Uterus (tissue), 2 donors: ENCODE results near the gene DSEL.

Experiments used
- CTCF ChIP-seq, 4 experiments: fragments of 200-600 bp in 2 of 4; fragments of 450-650 bp in 2 of 4; sonication (generic) in 2 of 4; IDR thresholded peaks; one replicate each; pipeline ENCODE4 v1.5.1; 2016 to 2019; ENCODE audit warnings: antibody characterized with exemption in 4 of 4, mild to moderate bottlenecking in 2 of 4, moderate library complexity in 1 of 4
- POLR2A ChIP-seq, 2 donors: fragments of 450-650 bp; IDR thresholded peaks; one replicate each; pipeline ENCODE4 v1.6.1; 2016; ENCODE audit warnings: antibody characterized with exemption in 2 of 2, mild to moderate bottlenecking in 1 of 2, moderate library complexity in 1 of 2

- TF ChIP-seq CTCF (IDR thresholded peaks at IDR 0.05) (no peak), POLR2A (IDR thresholded peaks at IDR 0.05) (no peak)
Observed at GRCh38 chr18:67514901-67515540, 1.5 kb downstream of the DSEL start.
